GM12875 (cell line): ENCODE data around the gene FSCN2.
A peak's percentile ranks its signal among the peaks of the same experiment; 100 is the strongest.

Source experiments
- H3K4me3 ChIP-seq: one replicate; pipeline ENCODE4 v1.5.1; 2011; ENCODE audit warnings: low read depth, low read length, control low read depth
- CTCF ChIP-seq: IDR thresholded peaks from 2 replicates; pipeline ENCODE4 v1.5.1; 2011; ENCODE audit warnings: low read depth, mild to moderate bottlenecking, control low read depth, inconsistent platforms, low read length, moderate library complexity, borderline replicate concordance; ENCODE audit not compliant: insufficient read depth

The FSCN2 gene

GRCh38 chr17:81537343-81537855 is 9.2 kb downstream of the FSCN2 start:
- TF ChIP-seq CTCF: peak; percentile 81
- no peak overlapping the region for H3K4me3 ChIP-seq

DNA sequence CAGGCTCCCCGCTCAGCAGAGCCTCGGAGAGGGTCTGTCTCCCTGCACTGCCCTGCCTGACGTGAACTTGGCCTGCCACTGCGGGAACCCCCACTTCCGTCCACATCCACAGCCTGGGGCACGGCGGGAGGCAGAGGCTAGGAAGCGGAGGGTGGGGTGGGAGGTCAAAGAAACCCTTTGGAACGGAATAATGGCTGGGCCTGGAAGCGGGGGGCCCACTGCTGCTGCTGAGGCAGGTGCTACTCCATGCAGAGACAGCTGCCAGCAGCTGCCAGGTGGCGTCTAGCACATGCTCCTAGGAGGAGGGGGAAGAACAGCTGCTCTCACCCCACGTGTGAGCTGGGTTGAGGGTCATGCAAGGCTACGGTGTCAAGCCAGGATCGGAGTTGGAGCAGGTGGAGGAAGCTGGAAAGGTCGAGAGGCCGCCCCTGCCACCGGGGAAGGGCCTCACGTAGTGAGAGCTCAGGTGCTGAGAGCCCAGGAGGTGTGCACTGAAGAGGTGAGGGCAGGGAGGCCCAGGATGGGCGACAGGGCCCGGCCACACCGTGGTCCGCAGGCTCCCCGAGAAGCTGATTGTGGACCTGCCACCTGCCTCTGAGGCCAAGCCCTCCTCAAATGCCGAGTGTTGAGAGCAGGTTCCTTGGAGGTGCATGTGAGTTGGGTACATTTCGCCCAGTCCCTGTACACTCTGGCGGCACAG is 9.8 kb downstream of the FSCN2 start:
- TF ChIP-seq CTCF: no peak
- no peak overlapping the region for H3K4me3 ChIP-seq

- H3K4me3 ChIP-seq: no peak overlapping the region
- TF ChIP-seq CTCF: no peak
These were observed 10.7 kb downstream of the FSCN2 start for GRCh38 chr17:81538651-81539570.

DNA sequence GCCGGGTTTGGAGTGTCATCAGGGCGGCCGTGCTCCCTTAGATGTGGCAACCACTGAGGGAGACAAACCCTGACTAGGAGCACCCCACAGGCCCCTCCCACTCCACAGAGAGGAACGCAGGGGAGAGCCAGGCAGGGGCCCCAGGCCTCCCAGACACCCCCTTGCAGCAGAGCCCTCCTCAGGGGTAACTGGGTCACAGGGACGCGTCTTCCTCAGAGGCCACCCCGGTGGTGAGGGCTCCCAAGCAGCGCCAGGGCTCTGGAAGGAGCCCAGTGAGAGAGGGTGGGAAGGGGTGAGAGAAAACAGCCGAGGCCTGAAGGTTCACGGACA is 11.4 kb downstream of the FSCN2 start:
- H3K4me3 ChIP-seq: no peak overlapping the region

DNA sequence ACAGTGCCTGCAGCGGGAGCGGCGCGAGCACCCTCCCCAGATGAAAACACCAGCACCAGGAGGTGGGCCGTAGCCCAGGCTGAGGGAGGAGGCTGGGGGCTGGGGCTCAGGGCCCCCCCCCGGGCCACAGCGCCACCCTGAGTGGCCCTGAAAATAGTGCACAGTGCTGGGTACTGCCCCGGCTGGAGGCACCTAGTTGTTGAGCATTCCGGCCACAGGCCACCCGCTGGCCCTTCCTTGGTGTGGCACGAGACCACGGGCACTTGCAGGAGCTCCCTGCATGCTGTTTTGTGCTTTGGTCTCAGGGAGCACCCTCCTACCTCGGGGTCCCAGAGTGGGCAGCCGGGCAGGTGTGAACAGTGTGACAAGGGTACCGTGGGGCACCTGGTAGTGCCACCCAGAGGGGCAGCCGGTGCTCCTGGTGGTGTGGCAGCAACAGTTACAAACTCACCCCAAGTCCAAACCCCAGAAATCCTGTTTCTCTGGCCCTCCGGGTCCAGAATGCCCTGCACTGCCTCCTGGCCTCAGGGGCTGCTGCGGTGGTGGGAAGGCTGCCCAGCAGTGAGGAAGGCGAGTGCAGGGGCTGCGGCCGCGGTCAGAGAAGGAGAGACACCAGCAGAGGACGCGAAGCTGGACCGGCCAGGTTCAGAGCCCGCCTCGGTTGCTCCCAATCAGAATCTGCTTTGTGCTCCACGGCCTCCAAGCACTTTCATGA is 11.9 kb downstream of the FSCN2 start:
- H3K4me3 ChIP-seq: no peak overlapping the region
- no peak for TF ChIP-seq CTCF

More for the DNA sequence above, 11.4 kb downstream of the FSCN2 start:
- TF ChIP-seq CTCF: no peak

DNA sequence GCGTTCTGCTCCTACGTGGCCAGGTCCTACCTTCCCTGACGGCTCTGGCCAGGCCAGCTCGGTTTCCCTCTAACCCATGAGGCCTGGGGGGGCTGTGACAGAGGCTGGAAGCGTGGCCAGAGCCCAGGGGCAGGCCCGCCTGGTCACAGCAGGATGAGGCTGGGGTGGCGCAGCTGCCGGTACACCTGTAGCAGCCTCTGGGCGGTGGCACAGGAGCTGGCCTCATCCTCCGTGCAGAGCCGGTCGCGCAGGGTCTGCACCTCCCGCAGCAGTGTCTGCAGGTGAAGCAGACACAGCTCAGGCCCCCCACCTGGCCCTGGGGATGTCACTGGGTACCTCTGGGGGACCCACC is 12.5 kb downstream of the FSCN2 start:
- H3K4me3 ChIP-seq: no peak overlapping the region
- TF ChIP-seq CTCF: no peak

GRCh38 chr17:81541123-81541522 is 12.9 kb downstream of the FSCN2 start:
- no peak overlapping the region for H3K4me3 ChIP-seq
- no peak for TF ChIP-seq CTCF
